Esophagus muscularis mucosa (tissue), 4 donors: ENCODE measurements around the gene AMIGO1. TPM values are rescaled to one million over a fixed set of nuclear protein-coding genes. Genes with fewer than 3 reads are reported as not detected.
A peak's percentile ranks its signal among the peaks of the same experiment; 100 is the strongest.

Source experiments
- DNase-seq: peaks from one replicate; pipeline ENCODE4 v3.0.0-alpha.2; 2017; ENCODE audit errors: extremely low spot score
- H3K27ac ChIP-seq, 4 donors: fragments of 200-600 bp; sonication (generic); replicated peaks in 1 of 4; 1 replicate in 3 of 4; 2 replicates in 1 of 4; pipeline ENCODE4 v1.5.1; 2016 to 2019; ENCODE audit warnings: mild to moderate bottlenecking in 1 of 4
- H3K27me3 ChIP-seq, 4 donors: fragments of 200-600 bp; sonication (generic); one replicate each; pipeline versions ENCODE4 v1.5.1 to v1.6.0; 2016 to 2019
- H3K36me3 ChIP-seq, 4 donors: fragments of 200-600 bp; sonication (generic); one replicate each; pipeline ENCODE4 v1.5.1; 2016 to 2019
- H3K4me1 ChIP-seq, 4 donors: fragments of 200-600 bp; sonication (generic); one replicate each; pipeline ENCODE4 v1.5.1; 2016 to 2019
- H3K4me3 ChIP-seq, 4 donors: fragments of 200-600 bp; sonication (generic); 1 replicate in 2 of 4; 2 replicates in 2 of 4; pipeline ENCODE4 v1.5.1; 2016 to 2019; ENCODE audit warnings: mild to moderate bottlenecking in 4 of 4, moderate library complexity in 1 of 4
- H3K9me3 ChIP-seq, 4 donors: fragments of 200-600 bp; sonication (generic); 1 replicate in 3 of 4; 2 replicates in 1 of 4; pipeline ENCODE4 v1.5.1; 2016 to 2019
- EP300 ChIP-seq: sonication (generic); formaldehyde crosslinking; IDR thresholded peaks from one replicate; pipeline ENCODE4 v1.6.1; 2017; ENCODE audit warnings: antibody characterized with exemption
- POLR2A ChIP-seq: fragments of 450-650 bp; IDR thresholded peaks from one replicate; pipeline ENCODE4 v1.6.1; 2017; ENCODE audit warnings: antibody characterized with exemption, moderate library complexity, mild to moderate bottlenecking, low read depth
- POLR2AphosphoS5 ChIP-seq, 2 donors: sonication (generic); formaldehyde crosslinking; IDR thresholded peaks; one replicate each; pipeline ENCODE4 v1.6.1; 2017; ENCODE audit warnings: antibody characterized with exemption in 2 of 2
- WGBS: methylation state at CpG from one replicate; pipeline ENCODE4 v1.1.5; 2018; 5-methylcytosine and 5-hydroxymethylcytosine counted together
- intact Hi-C: fragments of 100-400 bp; cut with DNase I; formaldehyde crosslinking; loops from one replicate; pipeline ENCODE4 v1.15.1; 2023
- total RNA-seq, 4 donors: library from RNA; depleted of rRNA; stranded (reverse); fragments of >200 nt; gene quantifications; one replicate each; pipeline versions ENCODE4 v1.1.0 to v1.2.1, GENCODE V29; 2016
- TF ChIP-seq, protein P1 (sequence below), 3 experiments: fragments of 200-600 bp in 2 of 3; fragments of 450-650 bp in 1 of 3; sonication (generic) in 2 of 3; IDR thresholded peaks; one replicate each; pipeline ENCODE4 v1.5.1; 2017 to 2019; ENCODE audit warnings: antibody characterized with exemption in 3 of 3, mild to moderate bottlenecking in 2 of 3, moderate library complexity in 1 of 3

Gene AMIGO1
- total RNA-seq, 4 donors from 2014 or later = 8.4 to 23.7 (median 14.0) TPM

DNA sequence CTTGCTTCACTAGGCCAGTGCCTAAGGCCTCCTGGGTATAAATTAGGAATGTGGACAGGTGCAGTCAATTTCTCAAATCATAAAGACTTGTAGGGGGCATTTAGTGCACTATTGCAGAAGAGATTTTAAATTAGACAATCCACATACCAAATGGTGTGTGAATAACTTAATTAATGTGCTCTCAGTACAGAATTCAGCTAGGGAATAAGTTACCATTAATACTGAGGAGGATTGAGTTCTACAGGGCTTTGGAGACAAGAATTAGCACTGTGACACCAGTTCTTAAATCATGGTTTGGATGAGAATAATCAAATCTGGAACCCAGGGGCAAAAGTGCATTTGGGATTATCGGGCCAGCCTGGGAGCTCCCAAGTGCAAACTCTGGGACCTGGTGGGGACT lies 41.5 kb downstream of the AMIGO1 start:
- WGBS = 93% methylated on average over 1 of the region's 1 CpG
- DNase-seq = no peak
- no peak for TF ChIP-seq POLR2A
- TF ChIP-seq POLR2AphosphoS5 (IDR thresholded peaks at IDR 0.05) = no peak
- TF ChIP-seq EP300 = no peak
- TF ChIP-seq, protein P1, sequence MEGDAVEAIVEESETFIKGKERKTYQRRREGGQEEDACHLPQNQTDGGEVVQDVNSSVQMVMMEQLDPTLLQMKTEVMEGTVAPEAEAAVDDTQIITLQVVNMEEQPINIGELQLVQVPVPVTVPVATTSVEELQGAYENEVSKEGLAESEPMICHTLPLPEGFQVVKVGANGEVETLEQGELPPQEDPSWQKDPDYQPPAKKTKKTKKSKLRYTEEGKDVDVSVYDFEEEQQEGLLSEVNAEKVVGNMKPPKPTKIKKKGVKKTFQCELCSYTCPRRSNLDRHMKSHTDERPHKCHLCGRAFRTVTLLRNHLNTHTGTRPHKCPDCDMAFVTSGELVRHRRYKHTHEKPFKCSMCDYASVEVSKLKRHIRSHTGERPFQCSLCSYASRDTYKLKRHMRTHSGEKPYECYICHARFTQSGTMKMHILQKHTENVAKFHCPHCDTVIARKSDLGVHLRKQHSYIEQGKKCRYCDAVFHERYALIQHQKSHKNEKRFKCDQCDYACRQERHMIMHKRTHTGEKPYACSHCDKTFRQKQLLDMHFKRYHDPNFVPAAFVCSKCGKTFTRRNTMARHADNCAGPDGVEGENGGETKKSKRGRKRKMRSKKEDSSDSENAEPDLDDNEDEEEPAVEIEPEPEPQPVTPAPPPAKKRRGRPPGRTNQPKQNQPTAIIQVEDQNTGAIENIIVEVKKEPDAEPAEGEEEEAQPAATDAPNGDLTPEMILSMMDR (IDR thresholded peaks at IDR 0.05) = no peak
- peak overlapping the region; percentile 80 to 90 (median 87) for H3K27ac ChIP-seq
- intact Hi-C loops = loop anchor here (5.0 kb wide), 1 partner anchor 41 kb away; the partner anchor contains the start of gene PSMA5
- no peaks in the 10 kb centered on the region for H3K36me3 ChIP-seq
- no peaks in the 10 kb centered on the region for H3K9me3 ChIP-seq
- H3K4me3 ChIP-seq = no peak overlapping the region
- H3K4me1 ChIP-seq = peaks cover 4 to 37% (median 33%) of the 10 kb centered on the region in 4 donors
- H3K27me3 ChIP-seq = peaks cover 0 to 11% (median 0%) of the 10 kb centered on the region in 4 donors

DNA sequence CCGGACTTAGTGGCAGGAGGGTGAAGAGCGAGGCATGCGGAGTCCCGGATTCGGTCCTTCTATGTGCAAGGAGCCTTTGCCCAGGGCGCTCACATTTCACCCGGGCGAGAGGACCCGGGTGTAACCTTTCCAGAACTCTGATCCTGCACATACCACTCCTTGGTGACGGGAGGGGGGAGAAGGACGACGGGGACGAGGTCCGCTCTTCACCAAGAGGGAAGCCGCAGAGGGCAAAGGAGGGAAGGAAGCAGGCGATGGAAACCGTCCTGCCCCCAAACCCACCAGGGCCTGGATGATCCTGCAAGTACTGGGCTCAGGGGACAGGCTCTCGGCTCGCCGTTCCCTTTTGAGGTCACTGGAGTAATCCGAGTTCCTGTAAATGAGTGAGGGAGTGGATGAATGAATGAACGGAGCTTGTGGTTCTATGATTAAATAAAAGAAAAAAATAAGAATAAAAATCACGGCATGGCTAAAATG lies 42.2 kb downstream of the AMIGO1 start:
- 18% methylated on average over 20 of the region's 23 CpGs for WGBS
- Histone ChIP-seq H3K27me3 (peaks cover 0 to 11% (median 0%) of the 10 kb centered on the region in 4 donors), H3K36me3 (no peaks in the 10 kb centered on the region), H3K27ac (peak overlapping the region; percentile 80 to 90 (median 87)), H3K4me1 (peaks cover 4 to 37% (median 33%) of the 10 kb centered on the region in 4 donors), H3K9me3 (no peaks in the 10 kb centered on the region), H3K4me3 (peak overlapping the region; percentile 75 to 95 (median 80))
- intact Hi-C loops = loop anchor here (5.0 kb wide), 1 partner anchor 40 kb away; the partner anchor contains the start of gene PSMA5
- no peak for TF ChIP-seq POLR2A
- no peak for TF ChIP-seq POLR2AphosphoS5 (IDR thresholded peaks at IDR 0.05)
- no peak for TF ChIP-seq EP300
- TF ChIP-seq, protein P1 (IDR thresholded peaks at IDR 0.05) = no peak
- DNase-seq = no peak

DNA sequence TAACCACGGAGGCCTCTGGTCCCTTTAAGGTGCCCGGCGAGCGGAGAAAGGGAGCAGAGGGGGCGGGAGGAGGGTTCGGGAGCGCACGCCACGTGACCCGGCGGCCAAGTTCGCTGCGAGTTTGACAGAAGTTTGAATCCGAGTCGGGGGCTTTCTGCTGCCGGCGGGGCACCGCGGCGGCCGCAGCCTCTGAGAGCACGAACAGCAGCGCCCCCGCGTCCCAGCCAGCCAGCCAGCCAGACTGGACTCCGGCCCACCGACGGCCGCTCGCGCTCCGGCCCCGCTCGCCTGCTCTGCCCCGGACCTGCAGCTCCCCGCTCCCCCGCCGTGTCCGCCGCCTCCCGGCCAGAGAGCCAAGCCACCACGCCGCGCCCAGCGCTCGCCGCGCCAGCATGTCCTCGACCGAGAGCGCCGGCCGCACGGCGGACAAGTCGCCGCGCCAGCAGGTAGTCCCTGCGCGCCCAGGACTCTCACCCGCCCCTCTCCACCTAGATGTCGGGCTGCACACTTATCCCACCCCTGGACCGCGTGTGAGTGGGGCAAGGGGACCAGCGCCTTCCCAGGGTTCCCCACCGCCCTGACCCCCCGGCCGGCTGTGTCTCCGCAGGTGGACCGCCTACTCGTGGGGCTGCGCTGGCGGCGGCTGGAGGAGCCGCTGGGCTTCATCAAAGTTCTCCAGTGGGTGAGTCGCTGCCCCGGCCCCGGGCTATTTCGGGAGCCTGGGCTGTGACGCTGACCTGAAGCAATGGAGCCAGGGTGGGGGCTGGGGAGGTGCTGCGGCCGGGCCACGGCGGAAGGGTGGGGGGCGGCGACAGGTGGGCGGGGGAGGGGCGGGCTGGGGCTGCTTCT lies 42.9 kb downstream of the AMIGO1 start, which contains the start of gene SYPL2:
TSS of gene SYPL2 (plus strand) at position 95 of the 849 bp plus-strand sequence. CDS start at position 393, 298 bp downstream.
- TF ChIP-seq, protein P1 (IDR thresholded peaks at IDR 0.05) = no peak
- no peak for TF ChIP-seq EP300
- peak; percentile 37 for TF ChIP-seq POLR2A
- peak; percentile 2 to 58 for TF ChIP-seq POLR2AphosphoS5 (IDR thresholded peaks at IDR 0.05)

GRCh38 chr1:109466125-109466451 lies 43.4 kb downstream of the AMIGO1 start:
- intact Hi-C loops = loop anchor here (5.0 kb wide), 1 partner anchor 39 kb away; the partner anchor contains the start of gene PSMA5
- WGBS = 9% methylated on average over 14 of the region's 24 CpGs

More for the DNA sequence above, 42.9 kb downstream of the AMIGO1 start, which contains the start of gene SYPL2:
- whole genome bisulfite sequencing = 0% methylated on average over 1 of the region's 88 CpGs
- intact Hi-C loops = loop anchor here (5.0 kb wide), 1 partner anchor 39 kb away; the partner anchor contains the start of gene PSMA5
- Histone ChIP-seq H3K27ac (peak within 1 kb of the TSS; percentile 80 to 90 (median 87)), H3K4me1 (peaks cover 4 to 37% (median 33%) of the 10 kb centered on the region in 4 donors), H3K4me3 (peak within 1 kb of the TSS; percentile 75 to 95 (median 80)), H3K27me3 (peaks cover 0 to 11% (median 0%) of the 10 kb centered on the region in 4 donors), H3K9me3 (no peaks in the 10 kb centered on the region), H3K36me3 (no peaks in the 10 kb centered on the region)
- DNase-seq = no peak

DNA sequence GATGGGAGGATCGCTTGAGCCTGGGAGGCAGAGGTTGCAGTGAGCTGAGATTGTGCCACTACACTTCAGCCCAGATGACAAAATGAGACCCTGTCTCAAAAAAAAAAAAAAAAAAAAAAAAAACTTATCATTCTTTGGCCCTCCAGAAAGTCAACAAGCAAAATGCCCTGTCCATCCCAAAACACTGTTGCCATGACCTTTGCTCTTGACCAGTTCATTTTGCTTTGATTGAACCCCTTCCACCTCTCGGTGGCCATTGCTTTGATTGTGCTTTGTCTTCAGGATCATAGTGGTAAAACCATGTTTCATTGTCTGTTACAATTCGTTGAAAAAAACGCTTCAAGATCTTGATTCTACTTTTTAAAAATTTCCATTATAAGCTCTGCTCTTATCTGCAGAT lies 51.7 kb downstream of the AMIGO1 start:
- H3K4me3 ChIP-seq = no peak overlapping the region
- no peaks in the 10 kb centered on the region for H3K27me3 ChIP-seq
- peaks cover 0 to 6% (median 0%) of the 10 kb centered on the region in 4 donors for H3K9me3 ChIP-seq
- DNase-seq = no peak
- intact Hi-C loops = no loop called here
- 85% methylated on average over 4 of the region's 4 CpGs for WGBS
- TF ChIP-seq EP300 (no peak), POLR2A (no peak), POLR2AphosphoS5 (IDR thresholded peaks at IDR 0.05) (no peak)
- TF ChIP-seq, protein P1 (IDR thresholded peaks at IDR 0.05) = no peak
- no peaks in the 10 kb centered on the region for H3K36me3 ChIP-seq
- H3K27ac ChIP-seq = no peak overlapping the region
- H3K4me1 ChIP-seq = no peaks in the 10 kb centered on the region

More at GRCh38 chr1:109466125-109466451, 43.4 kb downstream of the AMIGO1 start:
- H3K27ac ChIP-seq = peak overlapping the region; percentile 80 to 90 (median 87)
- peaks cover 4 to 37% (median 33%) of the 10 kb centered on the region in 4 donors for H3K4me1 ChIP-seq
- no peak for TF ChIP-seq EP300
- TF ChIP-seq POLR2AphosphoS5 (IDR thresholded peaks at IDR 0.05) = peak in 1 of 2 donors; percentile 60
- peaks cover 0 to 11% (median 0%) of the 10 kb centered on the region in 4 donors for H3K27me3 ChIP-seq
- H3K36me3 ChIP-seq = no peaks in the 10 kb centered on the region
- DNase-seq = no peak
- H3K9me3 ChIP-seq = no peaks in the 10 kb centered on the region
- peak overlapping the region; percentile 75 to 95 (median 80) for H3K4me3 ChIP-seq
